WTC11 (cell line): Measurements from ENCODE around the gene STX19.

Experiments
- CDX4 ChIP-seq: fragments of 250-450 bp; sonication (Bioruptor Pico); IDR thresholded peaks from 2 replicates; pipeline ENCODE4 v1.9.0; 2021; ENCODE audit warnings: moderate library complexity, mild to moderate bottlenecking, inconsistent platforms, borderline replicate concordance
- HMGXB4 ChIP-seq: sonication (generic); formaldehyde crosslinking; IDR thresholded peaks from 2 replicates; pipeline ENCODE4 v1.8.1; 2023; ENCODE audit warnings: mild to moderate bottlenecking, moderate library complexity, missing genetic modification reagents
- PREB ChIP-seq: sonication (generic); formaldehyde crosslinking; IDR thresholded peaks from 2 replicates; pipeline ENCODE4 v1.8.1; 2022; ENCODE audit warnings: mild to moderate bottlenecking, missing genetic modification reagents, moderate library complexity, borderline replicate concordance
- TP53 ChIP-seq: sonication (generic); formaldehyde crosslinking; IDR thresholded peaks from 2 replicates; pipeline ENCODE4 v1.8.1; 2023; ENCODE audit warnings: mild to moderate bottlenecking, missing genetic modification reagents

- no peak for TF ChIP-seq PREB (CRISPR knock-in tag)
- no peak for TF ChIP-seq HMGXB4 (CRISPR knock-in tag)
- TF ChIP-seq TP53 (CRISPR knock-in tag): no peak
- no peak for TF ChIP-seq CDX4 (CRISPR knock-in tag)
Observed at GRCh38 chr3:94019659-94020058, 8.7 kb downstream of the STX19 start.
